Activated CD8-positive, alpha-beta memory T cell treated with anti-CD3 and anti-CD28 coated beads for 4 hours (primary cell): Measurements from ENCODE around the gene C1orf210.
A peak's percentile ranks its signal among the peaks of the same experiment; 100 is the strongest.

Experiments
- DNase-seq, 2 donors: peaks; one replicate each; pipeline ENCODE4 v3.0.0-alpha.2; 2020; ENCODE audit warnings: low read depth in 2 of 2

Gene C1orf210

GRCh38 chr1:43285269-43285990, at the start of gene C1orf210:
Gene C1orf210 (minus strand): TSS chr1:43285581. CDS start chr1:43283270, 2,311 bp downstream.
- DNase-seq: no peak

- no peak for DNase-seq
These were observed 49.2 kb upstream of the C1orf210 start for GRCh38 chr1:43334453-43335205.

DNA sequence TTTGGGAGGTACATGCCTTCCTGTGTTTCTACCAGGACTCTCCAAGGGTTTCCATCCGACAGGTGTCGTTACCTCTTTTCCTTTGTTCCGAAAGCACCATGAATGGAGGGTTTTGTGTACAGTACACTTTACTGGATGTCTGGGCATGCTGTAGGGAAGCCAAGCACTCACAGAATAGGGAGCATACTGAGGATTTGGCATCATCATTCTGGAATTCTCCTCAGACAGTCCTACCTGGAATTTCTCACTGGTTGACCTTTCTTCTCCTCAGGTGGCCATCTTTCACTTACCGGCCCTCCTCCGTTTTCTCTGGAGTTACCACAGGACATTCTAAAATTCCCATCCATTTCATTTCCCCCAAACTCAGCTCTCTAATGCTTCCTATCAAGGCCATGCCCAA, 46.3 kb upstream of the C1orf210 start:
- DNase-seq: no peak

DNA sequence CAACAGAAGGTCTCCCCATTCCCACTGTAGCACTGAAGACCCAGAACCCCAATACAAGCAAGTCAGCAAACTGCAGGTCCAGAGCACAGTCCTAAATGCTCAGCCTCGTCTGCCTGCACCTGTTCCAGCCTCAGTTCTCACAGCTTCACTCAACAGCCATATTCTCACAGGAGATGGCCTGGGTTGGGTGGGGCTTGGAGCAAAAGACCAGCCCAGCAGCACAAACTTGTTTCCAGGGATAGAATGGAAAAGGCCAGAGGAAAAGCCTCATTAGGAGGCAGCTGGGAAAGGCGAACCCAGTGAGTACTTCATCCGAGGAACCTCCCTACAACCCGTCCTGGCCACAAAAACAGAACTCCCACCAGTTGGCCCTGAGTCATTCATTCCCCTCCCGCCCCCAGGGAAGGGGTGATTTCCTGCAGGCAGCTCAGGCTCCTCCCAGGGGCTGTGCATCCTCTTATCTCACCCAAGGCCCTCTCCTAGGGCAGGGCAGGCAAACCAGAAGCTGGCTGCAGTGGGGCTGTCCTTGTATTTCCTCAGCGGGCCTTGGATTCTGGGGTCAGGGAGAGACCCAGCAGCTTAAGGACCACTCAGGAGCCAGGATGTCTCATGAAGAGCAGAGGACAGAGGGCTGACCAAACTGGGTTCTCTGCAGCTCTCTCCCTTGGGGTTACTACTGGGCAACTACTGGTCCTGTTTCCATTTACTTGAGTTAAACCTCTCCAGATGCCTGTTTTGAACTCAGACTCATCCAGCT, 44.8 kb upstream of the C1orf210 start:
- DNase-seq: peak in 1 of 2 donors; percentile 10

- DNase-seq: no peak
These were observed 42.3 kb upstream of the C1orf210 start for GRCh38 chr1:43327549-43328292.

- no peak for DNase-seq
These were observed 40.0 kb upstream of the C1orf210 start for GRCh38 chr1:43325381-43325780.

DNA sequence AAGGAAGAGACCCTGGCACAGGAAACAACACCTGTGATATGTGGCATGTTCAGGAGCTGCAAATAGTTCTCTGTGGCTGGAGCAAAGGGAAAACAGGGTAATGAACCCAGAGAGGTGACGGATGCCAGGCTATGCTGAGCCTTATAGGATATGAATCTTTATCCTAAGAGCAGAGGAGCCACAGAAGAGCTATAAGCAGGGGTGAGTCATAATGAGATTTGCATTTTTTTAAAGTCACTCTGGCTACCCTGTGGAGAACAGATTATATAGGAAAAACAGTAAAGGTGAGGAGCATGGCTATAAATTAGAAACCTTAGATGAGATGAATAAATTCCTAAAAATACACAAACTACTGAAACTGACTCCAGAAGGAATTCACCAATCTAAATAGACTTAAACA, 39.4 kb upstream of the C1orf210 start:
- no peak for DNase-seq

GRCh38 chr1:43322506-43322905, 37.1 kb upstream of the C1orf210 start:
- no peak for DNase-seq

- no peak for DNase-seq
These were observed 36.0 kb upstream of the C1orf210 start for GRCh38 chr1:43321331-43321891.

- no peak for DNase-seq
These were observed 34.4 kb upstream of the C1orf210 start for GRCh38 chr1:43319766-43320165.

- DNase-seq: no peak
These were observed 33.9 kb upstream of the C1orf210 start for GRCh38 chr1:43319288-43319687.

DNA sequence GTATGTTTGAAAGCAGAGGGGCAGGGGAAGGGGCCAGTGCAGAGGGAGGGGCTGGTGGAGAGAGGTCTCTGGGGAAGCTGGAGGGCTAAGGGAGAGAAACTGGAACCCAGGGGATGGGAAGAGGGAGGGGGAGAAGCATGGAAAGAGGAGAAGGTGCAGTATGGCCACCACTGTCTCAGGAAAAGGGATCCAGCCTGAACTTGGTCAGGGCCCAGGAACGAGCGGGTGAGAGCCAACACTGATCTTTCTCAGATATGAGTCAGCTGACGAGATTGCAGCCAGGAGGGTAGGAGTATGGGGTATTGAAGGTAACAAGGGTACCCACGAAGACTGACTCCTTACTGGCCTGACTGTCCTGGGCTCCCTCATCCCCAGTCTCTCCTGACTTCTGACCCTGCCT, 33.5 kb upstream of the C1orf210 start:
- DNase-seq: no peak

DNA sequence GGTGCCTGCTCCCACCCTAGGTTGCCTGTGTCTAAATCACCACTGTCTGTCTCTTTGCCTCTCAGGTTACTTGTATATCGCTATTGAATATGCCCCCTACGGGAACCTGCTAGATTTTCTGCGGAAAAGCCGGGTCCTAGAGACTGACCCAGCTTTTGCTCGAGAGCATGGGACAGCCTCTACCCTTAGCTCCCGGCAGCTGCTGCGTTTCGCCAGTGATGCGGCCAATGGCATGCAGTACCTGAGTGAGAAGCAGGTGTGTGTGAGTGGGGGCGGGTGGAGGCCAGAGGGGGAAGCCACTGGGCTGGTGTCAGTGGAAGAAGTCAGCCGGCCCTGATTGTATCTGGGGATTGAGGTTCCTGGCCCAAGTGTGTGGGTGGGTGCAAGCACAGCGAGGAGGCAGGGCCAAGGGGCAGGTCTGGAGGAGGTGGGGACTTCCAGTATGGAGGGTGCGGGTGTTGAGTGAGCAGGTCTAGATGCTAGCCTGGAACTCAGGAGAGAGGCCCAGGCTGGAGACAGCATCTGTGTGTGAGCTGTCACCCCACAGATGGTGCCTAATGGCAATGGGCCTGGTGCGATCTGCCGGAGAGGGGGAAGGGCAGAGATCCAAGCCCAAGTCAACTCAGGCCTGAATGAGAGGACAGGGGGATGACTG, 32.6 kb upstream of the C1orf210 start:
- no peak for DNase-seq

DNA sequence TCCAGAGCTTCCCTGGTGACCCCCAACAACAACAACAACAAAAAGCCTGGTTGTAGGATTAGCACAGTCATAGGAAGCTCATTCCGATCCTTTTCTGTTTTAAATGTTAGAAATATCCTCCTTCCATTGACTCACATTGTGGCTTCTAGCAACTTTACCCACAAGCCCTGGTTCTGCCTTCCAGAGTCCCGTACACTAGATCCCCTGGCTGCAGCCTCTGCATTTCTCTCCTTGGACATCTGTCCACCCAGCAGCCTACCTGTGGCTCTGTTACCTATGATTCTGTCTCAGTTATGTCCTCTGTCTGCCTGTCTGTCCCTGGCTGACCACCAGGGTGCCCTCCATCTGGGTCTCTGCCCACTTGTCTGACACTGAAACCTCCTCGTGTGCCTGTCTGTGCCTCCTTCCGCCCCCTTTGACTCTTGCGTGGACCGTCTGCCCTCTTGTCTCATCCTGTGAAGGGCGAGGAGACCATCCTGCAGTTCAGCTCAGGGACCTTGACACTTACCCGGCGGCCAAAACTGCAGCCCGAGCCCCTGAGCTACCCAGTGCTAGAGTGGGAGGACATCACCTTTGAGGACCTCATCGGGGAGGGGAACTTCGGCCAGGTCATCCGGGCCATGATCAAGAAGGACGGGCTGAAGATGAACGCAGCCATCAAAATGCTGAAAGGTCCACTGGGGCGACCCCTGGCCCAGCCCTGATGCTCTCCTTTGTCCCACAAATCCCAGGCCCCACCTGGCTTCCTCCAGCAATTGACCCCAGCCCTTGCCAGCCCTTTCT, 31.5 kb upstream of the C1orf210 start:
- DNase-seq: no peak

DNA sequence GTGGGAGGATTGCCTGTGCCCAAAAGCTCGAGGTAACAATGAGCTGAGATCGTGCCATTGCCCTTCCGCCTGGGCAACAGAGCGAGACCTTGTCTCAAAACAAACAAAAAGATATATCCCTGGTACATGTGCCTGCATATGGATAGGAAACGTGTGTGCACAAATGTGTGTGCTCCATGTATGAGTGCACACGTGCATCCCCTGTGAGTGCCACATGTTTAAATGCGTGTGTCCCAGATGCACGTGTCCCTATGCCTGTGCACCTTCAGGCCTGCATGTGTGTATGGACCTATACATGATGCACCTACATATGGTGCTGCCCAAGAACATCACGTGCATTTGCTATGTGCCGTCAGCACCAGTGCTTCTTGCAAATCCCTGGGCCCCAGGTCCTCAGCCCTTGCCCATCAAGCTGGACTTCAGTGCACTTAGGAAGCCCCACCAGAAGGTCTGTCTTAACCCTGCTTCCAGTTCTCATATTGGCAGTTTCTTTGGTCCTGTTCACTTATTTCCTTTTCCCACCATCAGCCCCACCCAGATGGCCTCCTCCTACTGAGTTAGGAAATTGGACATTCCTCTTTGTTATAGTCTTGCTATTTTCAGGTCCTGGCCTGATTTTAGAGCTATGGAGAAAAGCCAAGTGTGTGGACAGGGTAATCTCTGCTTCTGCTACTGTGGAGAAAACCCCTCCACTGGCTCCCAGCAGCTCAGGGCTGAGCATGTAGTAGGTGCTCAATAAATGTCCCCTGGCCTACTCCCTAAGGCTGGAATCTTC, 30.8 kb upstream of the C1orf210 start:
- no peak for DNase-seq

DNA sequence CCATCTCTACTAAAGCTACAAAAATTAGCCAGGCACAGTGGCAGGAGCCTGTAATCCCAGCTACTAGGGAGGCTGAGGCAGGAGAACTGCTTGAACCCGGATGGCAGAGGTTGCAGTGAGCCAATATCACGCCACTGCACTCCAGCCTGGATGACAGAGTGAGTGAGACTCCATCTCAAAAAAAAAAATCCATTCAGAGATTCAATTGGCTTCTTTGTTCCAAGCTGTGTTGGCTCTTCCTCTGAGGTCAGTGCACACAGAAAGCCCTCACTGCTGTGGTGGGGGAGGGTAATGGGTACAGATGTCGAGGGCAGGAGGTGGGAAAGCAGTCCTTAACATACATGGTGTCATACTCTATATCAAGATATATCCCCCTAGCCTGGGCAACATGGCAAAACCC, 30.1 kb upstream of the C1orf210 start:
- DNase-seq: no peak

- no peak for DNase-seq
These were observed 28.9 kb upstream of the C1orf210 start for GRCh38 chr1:43314233-43314632.

DNA sequence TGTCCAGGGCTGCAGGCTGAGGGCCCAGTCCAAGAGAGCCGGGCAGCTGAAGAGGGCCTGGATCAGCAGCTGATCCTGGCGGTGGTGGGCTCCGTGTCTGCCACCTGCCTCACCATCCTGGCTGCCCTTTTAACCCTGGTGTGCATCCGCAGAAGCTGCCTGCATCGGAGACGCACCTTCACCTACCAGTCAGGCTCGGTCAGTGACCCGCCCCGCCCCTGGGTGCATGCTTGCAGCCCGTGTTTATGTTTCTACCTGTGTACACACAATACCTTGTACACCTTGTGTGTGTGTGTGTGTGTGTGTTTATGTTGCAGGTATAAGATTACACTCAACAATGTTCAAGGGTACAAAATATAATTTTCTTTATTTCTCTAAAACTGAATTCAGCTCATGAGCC, 28.4 kb upstream of the C1orf210 start:
- DNase-seq: no peak
